ENCODE measurements around the gene SLC40A1.

SLC40A1 gene

DNA sequence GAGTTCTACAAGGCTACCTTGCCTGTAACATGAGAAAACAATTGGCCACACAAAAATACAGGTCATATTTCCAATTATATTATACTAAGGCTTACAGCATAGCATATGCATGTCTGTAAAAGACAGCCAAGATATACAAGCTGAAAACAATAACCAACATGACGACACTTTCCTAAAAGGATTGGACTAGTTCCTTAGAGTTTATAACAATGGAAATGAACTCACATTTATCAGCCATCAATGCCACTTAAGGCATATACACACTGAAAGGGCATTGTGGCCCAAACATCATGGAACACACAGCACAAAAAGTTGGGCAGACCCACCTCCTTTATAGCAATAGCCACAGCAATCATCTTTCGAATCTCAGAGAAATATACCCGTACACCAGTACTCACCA, 52.0 kb downstream of the SLC40A1 start:
- Histone ChIP-seq H3K9ac (ENCODE audit: low read length) (no peak overlapping the region), H3K27ac (ENCODE audit: low read length) (no peak overlapping the region), H3K4me1 (ENCODE audit: control insufficient read depth, low read depth, low read length) (no peaks in the 10 kb centered on the region), H3K4me3 (ENCODE audit: low read length) (no peak overlapping the region), H3K27me3 (ENCODE audit: control insufficient read depth, insufficient read depth, low read length) (no peaks in the 10 kb centered on the region), H3K36me3 (ENCODE audit: control insufficient read depth, low read depth, low read length) (no peaks in the 10 kb centered on the region), H3K9me3 (ENCODE audit: control insufficient read depth, low read depth, low read length) (no peaks in the 10 kb centered on the region)

DNA sequence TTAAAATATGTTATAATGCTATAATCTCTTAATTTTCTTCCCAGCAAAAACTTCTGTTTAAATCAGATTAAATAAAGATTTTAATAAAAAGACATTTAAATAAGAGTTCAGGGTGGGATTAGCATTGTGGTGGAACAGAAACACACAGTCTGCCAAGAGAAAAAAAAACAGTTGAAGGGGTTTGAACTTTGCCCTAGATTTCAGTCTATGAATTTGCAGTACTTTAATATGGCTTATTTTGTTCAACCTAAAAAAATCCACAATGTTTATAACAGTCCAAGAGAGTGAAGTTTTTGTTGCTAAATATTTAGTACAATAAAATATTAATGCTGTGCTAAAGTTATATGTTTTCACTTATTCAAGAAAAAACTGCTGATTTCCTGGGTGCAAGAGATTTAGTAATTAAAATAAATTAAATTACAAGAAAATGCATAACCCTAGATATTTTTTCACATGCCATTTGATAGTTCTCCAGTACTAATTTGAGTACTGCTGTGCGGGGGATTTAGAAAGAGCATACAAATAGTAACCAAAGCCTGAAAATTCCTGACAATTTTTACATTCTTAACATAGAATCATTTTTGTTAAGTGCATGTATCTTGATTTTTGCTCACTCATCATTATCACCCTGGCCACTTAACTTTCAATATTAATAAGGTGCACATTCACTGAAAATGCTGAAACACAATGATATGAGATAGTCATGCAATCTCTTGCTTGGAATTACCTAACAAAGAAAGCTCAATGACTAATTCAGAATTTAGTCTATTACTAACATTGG, 52.6 kb downstream of the SLC40A1 start:
- Histone ChIP-seq H3K4me1 (ENCODE audit: control insufficient read depth, low read depth, low read length) (no peaks in the 10 kb centered on the region), H3K9me3 (ENCODE audit: control insufficient read depth, low read depth, low read length) (no peaks in the 10 kb centered on the region), H3K4me3 (ENCODE audit: low read length) (no peak overlapping the region), H3K27ac (ENCODE audit: low read length) (no peak overlapping the region), H3K27me3 (ENCODE audit: control insufficient read depth, insufficient read depth, low read length) (no peaks in the 10 kb centered on the region), H3K9ac (ENCODE audit: low read length) (no peak overlapping the region), H3K36me3 (ENCODE audit: control insufficient read depth, low read depth, low read length) (no peaks in the 10 kb centered on the region)

DNA sequence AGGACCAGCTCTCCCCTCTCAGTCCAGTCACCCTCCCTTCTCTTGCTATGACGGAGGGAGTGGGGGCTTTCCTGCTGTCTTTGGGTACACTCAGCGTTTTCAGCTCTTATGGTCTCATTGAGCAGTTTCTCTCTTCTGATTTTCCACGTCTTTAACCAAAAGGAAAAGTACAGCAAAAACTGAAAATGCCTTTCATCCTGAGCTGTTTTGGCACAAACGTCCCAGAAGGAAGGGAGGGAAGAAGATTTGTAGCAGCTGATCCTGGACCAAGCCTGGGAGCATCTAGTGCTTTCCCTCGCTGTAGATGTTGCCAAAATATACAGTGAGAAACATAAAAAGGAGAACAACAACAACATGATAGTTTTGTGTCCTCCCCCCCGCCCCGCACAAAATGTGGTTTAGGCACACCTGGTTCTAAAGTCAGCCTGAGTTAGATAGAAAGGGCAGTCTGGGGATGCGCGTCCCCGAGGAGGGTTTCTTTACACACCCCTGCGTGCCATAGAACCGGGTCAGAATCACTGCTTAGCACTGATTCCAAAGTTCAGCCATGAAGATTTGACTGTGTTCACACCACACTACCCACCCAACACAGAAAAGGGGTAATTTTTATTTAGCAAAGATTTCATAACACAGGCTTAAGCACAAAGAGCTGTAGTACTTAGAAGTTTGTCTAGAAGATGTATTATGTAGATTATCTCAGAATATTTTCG, 53.4 kb downstream of the SLC40A1 start:
- Histone ChIP-seq H3K9ac (ENCODE audit: low read length) (no peak overlapping the region), H3K36me3 (ENCODE audit: control insufficient read depth, low read depth, low read length) (no peaks in the 10 kb centered on the region), H3K27me3 (ENCODE audit: control insufficient read depth, insufficient read depth, low read length) (no peaks in the 10 kb centered on the region), H3K4me1 (ENCODE audit: control insufficient read depth, low read depth, low read length) (no peaks in the 10 kb centered on the region), H3K9me3 (ENCODE audit: control insufficient read depth, low read depth, low read length) (no peaks in the 10 kb centered on the region), H3K27ac (ENCODE audit: low read length) (no peak overlapping the region), H3K4me3 (ENCODE audit: low read length) (no peak overlapping the region)

GRCh38 chr2:189526241-189526640, 54.3 kb downstream of the SLC40A1 start:
- no peak overlapping the region for H3K9ac ChIP-seq (ENCODE audit: low read length)

GRCh38 chr2:189524746-189525145, 55.8 kb downstream of the SLC40A1 start:
- H3K27me3 ChIP-seq (ENCODE audit: control insufficient read depth, insufficient read depth, low read length) = no peaks in the 10 kb centered on the region
- no peaks in the 10 kb centered on the region for H3K4me1 ChIP-seq (ENCODE audit: control insufficient read depth, low read depth, low read length)
- no peak overlapping the region for H3K9ac ChIP-seq (ENCODE audit: low read length)
- no peaks in the 10 kb centered on the region for H3K36me3 ChIP-seq (ENCODE audit: control insufficient read depth, low read depth, low read length)
- H3K4me3 ChIP-seq (ENCODE audit: low read length) = no peak overlapping the region
- H3K27ac ChIP-seq (ENCODE audit: low read length) = no peak overlapping the region
- H3K9me3 ChIP-seq (ENCODE audit: control insufficient read depth, low read depth, low read length) = no peaks in the 10 kb centered on the region

More at GRCh38 chr2:189526241-189526640, 54.3 kb downstream of the SLC40A1 start:
- no peaks in the 10 kb centered on the region for H3K9me3 ChIP-seq (ENCODE audit: control insufficient read depth, low read depth, low read length)
- no peaks in the 10 kb centered on the region for H3K4me1 ChIP-seq (ENCODE audit: control insufficient read depth, low read depth, low read length)
- H3K27me3 ChIP-seq (ENCODE audit: control insufficient read depth, insufficient read depth, low read length) = no peaks in the 10 kb centered on the region
- no peak overlapping the region for H3K27ac ChIP-seq (ENCODE audit: low read length)
- no peaks in the 10 kb centered on the region for H3K36me3 ChIP-seq (ENCODE audit: control insufficient read depth, low read depth, low read length)
- no peak overlapping the region for H3K4me3 ChIP-seq (ENCODE audit: low read length)

GRCh38 chr2:189522435-189523151, 58.0 kb downstream of the SLC40A1 start:
- H3K27me3 ChIP-seq (ENCODE audit: control insufficient read depth, insufficient read depth, low read length) = no peaks in the 10 kb centered on the region
- no peak overlapping the region for H3K9ac ChIP-seq (ENCODE audit: low read length)
- H3K36me3 ChIP-seq (ENCODE audit: control insufficient read depth, low read depth, low read length) = no peaks in the 10 kb centered on the region
- H3K4me1 ChIP-seq (ENCODE audit: control insufficient read depth, low read depth, low read length) = no peaks in the 10 kb centered on the region
- no peak overlapping the region for H3K27ac ChIP-seq (ENCODE audit: low read length)
- no peak overlapping the region for H3K4me3 ChIP-seq (ENCODE audit: low read length)
- no peaks in the 10 kb centered on the region for H3K9me3 ChIP-seq (ENCODE audit: control insufficient read depth, low read depth, low read length)

- Histone ChIP-seq H3K4me3 (ENCODE audit: low read length) (no peak overlapping the region), H3K9me3 (ENCODE audit: control insufficient read depth, low read depth, low read length) (no peaks in the 10 kb centered on the region), H3K36me3 (ENCODE audit: control insufficient read depth, low read depth, low read length) (no peaks in the 10 kb centered on the region), H3K4me1 (ENCODE audit: control insufficient read depth, low read depth, low read length) (no peaks in the 10 kb centered on the region), H3K27ac (ENCODE audit: low read length) (no peak overlapping the region), H3K9ac (ENCODE audit: low read length) (no peak overlapping the region), H3K27me3 (ENCODE audit: control insufficient read depth, insufficient read depth, low read length) (no peaks in the 10 kb centered on the region)
Observed at GRCh38 chr2:189521699-189522434, 58.7 kb downstream of the SLC40A1 start.

- H3K27ac ChIP-seq (ENCODE audit: low read length) = no peak overlapping the region
- no peaks in the 10 kb centered on the region for H3K27me3 ChIP-seq (ENCODE audit: control insufficient read depth, insufficient read depth, low read length)
- no peaks in the 10 kb centered on the region for H3K9me3 ChIP-seq (ENCODE audit: control insufficient read depth, low read depth, low read length)
- no peak overlapping the region for H3K4me3 ChIP-seq (ENCODE audit: low read length)
- H3K9ac ChIP-seq (ENCODE audit: low read length) = no peak overlapping the region
- H3K4me1 ChIP-seq (ENCODE audit: control insufficient read depth, low read depth, low read length) = no peaks in the 10 kb centered on the region
- H3K36me3 ChIP-seq (ENCODE audit: control insufficient read depth, low read depth, low read length) = no peaks in the 10 kb centered on the region
Observed at GRCh38 chr2:189519631-189520387, 60.8 kb downstream of the SLC40A1 start.

DNA sequence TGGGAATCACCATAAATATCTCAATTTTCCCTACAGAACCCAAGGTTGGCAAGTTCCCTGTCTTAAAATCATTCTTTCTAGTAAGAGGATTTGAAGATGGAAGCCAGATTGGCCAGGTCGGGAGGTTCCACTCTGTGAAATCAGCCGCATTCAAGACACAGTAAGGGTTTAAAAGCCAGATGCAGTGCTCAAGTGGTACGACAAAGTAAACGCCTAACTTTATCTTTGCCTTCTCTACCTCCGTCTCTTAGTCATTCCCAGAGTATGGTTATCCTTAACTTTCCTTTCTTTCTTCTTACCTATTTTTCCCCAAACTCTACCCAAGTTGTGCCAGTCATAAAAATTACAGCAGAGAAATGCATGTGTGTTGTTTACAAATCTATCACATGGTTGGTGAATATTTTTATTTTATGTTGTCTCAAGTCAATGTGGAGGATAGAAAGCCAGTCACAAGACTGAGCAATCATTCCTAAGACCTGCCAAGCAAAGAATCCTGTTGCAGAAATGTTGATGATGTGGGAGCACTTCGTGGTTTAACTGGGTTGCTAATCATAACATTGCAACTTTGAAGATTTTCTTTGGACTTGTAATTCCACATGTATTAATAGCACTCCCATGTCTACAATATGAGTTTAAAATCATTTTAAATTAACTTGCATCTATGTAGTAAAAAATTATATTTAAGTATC, 62.6 kb downstream of the SLC40A1 start:
- H3K9ac ChIP-seq (ENCODE audit: low read length) = no peak overlapping the region
- H3K4me1 ChIP-seq (ENCODE audit: control insufficient read depth, low read depth, low read length) = no peaks in the 10 kb centered on the region
- H3K27ac ChIP-seq (ENCODE audit: low read length) = no peak overlapping the region

DNA sequence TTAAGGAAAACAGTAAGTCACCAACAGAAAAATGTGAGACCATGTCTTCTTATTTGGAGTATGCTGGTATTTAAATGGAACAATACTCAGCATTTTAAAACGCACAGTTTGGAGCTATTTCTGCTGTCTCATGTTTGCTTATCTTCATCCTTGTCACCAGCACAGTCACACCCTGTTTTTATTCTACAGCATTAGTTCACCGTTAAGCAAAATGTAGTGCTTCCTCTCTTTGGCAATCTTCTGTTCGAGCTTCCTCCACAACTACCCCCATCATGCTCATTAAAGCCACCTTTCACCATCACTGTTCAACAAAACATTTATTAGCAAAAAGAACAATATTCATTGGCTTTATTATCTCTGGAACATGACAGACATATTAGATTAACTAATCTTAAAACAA, 64.0 kb downstream of the SLC40A1 start:
- Histone ChIP-seq H3K4me1 (ENCODE audit: control insufficient read depth, low read depth, low read length) (no peaks in the 10 kb centered on the region), H3K36me3 (ENCODE audit: control insufficient read depth, low read depth, low read length) (no peaks in the 10 kb centered on the region), H3K9ac (ENCODE audit: low read length) (no peak overlapping the region), H3K27ac (ENCODE audit: low read length) (no peak overlapping the region), H3K4me3 (ENCODE audit: low read length) (no peak overlapping the region), H3K9me3 (ENCODE audit: control insufficient read depth, low read depth, low read length) (no peaks in the 10 kb centered on the region), H3K27me3 (ENCODE audit: control insufficient read depth, insufficient read depth, low read length) (no peaks in the 10 kb centered on the region)

More for the DNA sequence above, 62.6 kb downstream of the SLC40A1 start:
- Histone ChIP-seq H3K9me3 (ENCODE audit: control insufficient read depth, low read depth, low read length) (no peaks in the 10 kb centered on the region), H3K4me3 (ENCODE audit: low read length) (no peak overlapping the region), H3K36me3 (ENCODE audit: control insufficient read depth, low read depth, low read length) (no peaks in the 10 kb centered on the region), H3K27me3 (ENCODE audit: control insufficient read depth, insufficient read depth, low read length) (no peaks in the 10 kb centered on the region)
